Ovary (tissue), 9 donors: ENCODE measurements around the gene TAF1. TPM values are rescaled to one million over a fixed set of nuclear protein-coding genes. Genes with fewer than 3 reads are reported as not detected.

Experiments used
- DNase-seq, 5 donors: peaks; one replicate each; pipeline ENCODE4 v3.0.0-alpha.2; 2019 to 2020
- H3K27ac ChIP-seq, 2 donors: fragments of 200-600 bp; one replicate each; pipeline versions ENCODE4 v1.5.1 to v1.8.0; 2019 to 2022
- H3K27me3 ChIP-seq: fragments of 200-600 bp; one replicate; pipeline ENCODE4 v1.8.0; 2022
- H3K36me3 ChIP-seq: fragments of 200-600 bp; sonication (generic); one replicate; pipeline ENCODE4 v1.5.1; 2019
- H3K4me1 ChIP-seq: one replicate; pipeline ENCODE4 v1.8.1; 2013; ENCODE audit warnings: mild to moderate bottlenecking, moderate library complexity; ENCODE audit not compliant: insufficient read depth
- H3K4me3 ChIP-seq: fragments of 200-600 bp; sonication (generic); one replicate; pipeline ENCODE4 v1.5.1; 2017
- H3K9me3 ChIP-seq, 2 donors: fragments of 200-600 bp in 1 of 2; sonication (generic) in 1 of 2; one replicate each; pipeline versions ENCODE4 v1.5.1 to v1.8.1; 2013 to 2019; ENCODE audit warnings: mild to moderate bottlenecking in 1 of 2, moderate library complexity in 1 of 2
- CTCF ChIP-seq, 3 donors: fragments of 450-650 bp in 2 of 3; fragments of 200-600 bp in 1 of 3; IDR thresholded peaks; one replicate each; pipeline versions ENCODE4 v1.5.1 to v1.8.0; 2016 to 2022; ENCODE audit warnings: antibody characterized with exemption in 3 of 3, mild to moderate bottlenecking in 1 of 3
- EP300 ChIP-seq: sonication (generic); formaldehyde crosslinking; IDR thresholded peaks from one replicate; pipeline ENCODE4 v1.6.1; 2017; ENCODE audit warnings: antibody characterized with exemption
- POLR2A ChIP-seq: fragments of 450-650 bp; IDR thresholded peaks from one replicate; pipeline ENCODE4 v1.6.1; 2017; ENCODE audit warnings: antibody characterized with exemption, mild to moderate bottlenecking, moderate library complexity
- WGBS, 3 donors: extraction: QIAGEN DNeasy Blood & Tissue Kit in 1 of 3; methylation state at CpG; one replicate each; pipeline versions ENCODE4 v1.1.5 to v1.1.7; 2013 to 2017; 5-methylcytosine and 5-hydroxymethylcytosine counted together
- intact Hi-C, 4 donors: fragments of 100-400 bp; cut with DNase I; formaldehyde crosslinking; loops; one replicate each; pipeline versions ENCODE4 v1.11.0 to v1.15.1; 2022 to 2023
- polyA plus RNA-seq, 2 donors: library from polyadenylated mRNA; stranded (reverse); fragments of 200-250 nt in 1 of 2; fragments of 350-450 nt in 1 of 2; fragmentation: Illumina TruSeq in 1 of 2; extraction: RNeasy Lipid Tissue Mini Kit (QIAGEN cat#74804) in 1 of 2; gene quantifications; one replicate each; pipeline ENCODE4 v1.2.3, GENCODE V29; 2013 to 2014
- total RNA-seq, 7 donors: library from RNA; depleted of rRNA in 2 of 7; stranded (reverse); fragments of >200 nt in 2 of 7; fragmentation: NEBNext Ultra II Directional in 3 of 7; extraction: Animal tissue kit (Norgen Biotek cat#: 25700) in 3 of 7; gene quantifications; one replicate each; pipeline versions ENCODE4 v1.1.0 to v1.2.4, GENCODE V29; 2016 to 2023
- donor health status: DM: no; HTN: no; CAD: no; lungs with moderate emphysema.
- donor health status: DM: no; HTN: no; CAD: no.
- donor health status: Bipolar disorder and iron deficiency.
- donor health status: DM: yes; HTN: yes; CAD: no.
- donor health status: DM: no; HTN: no; CAD: no.
- donor health status: DM: yes; HTN: yes; CAD: no.

TAF1 gene
- total and polyA plus RNA-seq, 9 donors, result 20.0 to 52.0 (median 41.7) TPM

DNA sequence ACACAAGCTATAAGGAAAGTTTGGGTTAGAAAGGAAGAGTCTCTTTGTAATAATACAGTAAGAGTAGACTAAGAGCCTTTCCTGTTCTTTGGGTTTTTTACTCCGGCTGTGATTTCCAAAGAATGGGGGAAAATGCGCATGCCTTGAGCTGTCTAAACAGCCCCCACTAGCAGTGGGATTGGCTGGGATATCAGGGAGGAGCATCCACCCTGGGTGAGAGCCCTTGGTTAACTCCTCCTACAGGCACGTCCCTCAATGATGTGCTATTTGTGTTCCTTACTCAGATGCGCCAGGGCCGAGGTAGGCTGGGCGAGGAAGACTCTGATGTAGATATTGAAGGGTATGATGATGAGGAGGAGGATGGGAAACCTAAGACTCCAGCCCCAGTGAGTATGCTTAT, 92.7 kb downstream of the TAF1 start:
- intact Hi-C loops, result no loop called here
- TF ChIP-seq POLR2A, result no peak
- TF ChIP-seq CTCF (IDR thresholded peaks at IDR 0.05), result no peak
- TF ChIP-seq EP300, result no peak

GRCh38 chrX:71464968-71465367, 98.8 kb downstream of the TAF1 start:
- Histone ChIP-seq H3K27ac (no peak overlapping the region), H3K36me3 (no peaks in the 10 kb centered on the region), H3K9me3 (no peaks in the 10 kb centered on the region), H3K27me3 (no peaks in the 10 kb centered on the region), H3K4me1 (no peaks in the 10 kb centered on the region), H3K4me3 (no peak overlapping the region)
- TF ChIP-seq EP300 (no peak), CTCF (IDR thresholded peaks at IDR 0.05) (no peak), POLR2A (no peak)
- DNase-seq, result no peak
- intact Hi-C loops, result no loop called here

More for the DNA sequence above, 92.7 kb downstream of the TAF1 start:
- no peak overlapping the region for H3K4me3 ChIP-seq
- H3K36me3 ChIP-seq, result no peaks in the 10 kb centered on the region
- WGBS, 3 donors, result 83 to 91% (median 84%) methylated on average over 6 of the region's 6 CpGs
- no peaks in the 10 kb centered on the region for H3K27me3 ChIP-seq
- no peaks in the 10 kb centered on the region for H3K9me3 ChIP-seq
- no peak for DNase-seq
- H3K27ac ChIP-seq, result no peak overlapping the region
- H3K4me1 ChIP-seq, result no peaks in the 10 kb centered on the region

- DNase-seq, result no peak
- Histone ChIP-seq H3K36me3 (no peaks in the 10 kb centered on the region), H3K27me3 (no peaks in the 10 kb centered on the region), H3K9me3 (no peaks in the 10 kb centered on the region), H3K4me3 (no peak overlapping the region), H3K27ac (no peak overlapping the region), H3K4me1 (no peaks in the 10 kb centered on the region)
- 58 to 73% (median 65%) methylated on average over 5 of the region's 5 CpGs for WGBS, 3 donors
- intact Hi-C loops, result no loop called here
- TF ChIP-seq CTCF (IDR thresholded peaks at IDR 0.05), result no peak
- no peak for TF ChIP-seq POLR2A
- TF ChIP-seq EP300, result no peak
Observed at GRCh38 chrX:71466979-71467523, 100.9 kb downstream of the TAF1 start.

- Histone ChIP-seq H3K9me3 (no peaks in the 10 kb centered on the region), H3K36me3 (no peaks in the 10 kb centered on the region), H3K27me3 (no peaks in the 10 kb centered on the region), H3K4me1 (no peaks in the 10 kb centered on the region), H3K4me3 (no peak overlapping the region), H3K27ac (no peak overlapping the region)
- no peak for DNase-seq
- WGBS, 3 donors, result 72 to 74% (median 72%) methylated on average over 8 of the region's 8 CpGs
- intact Hi-C loops, result no loop called here
- no peak for TF ChIP-seq POLR2A
- TF ChIP-seq CTCF (IDR thresholded peaks at IDR 0.05), result no peak
- TF ChIP-seq EP300, result no peak
Observed at GRCh38 chrX:71475785-71476540, 109.8 kb downstream of the TAF1 start.
